ENCODE results near the gene MRPL12. TPM values are rescaled to one million over a fixed set of nuclear protein-coding genes. Genes with fewer than 3 reads are reported as not detected.
"Not testable (repeated sequence)": the region's sequence is repeated elsewhere in the genome, so short reads cannot be mapped to it uniquely, and the experiment has no call there.

The MRPL12 gene
- total RNA-seq, 4 donors from 2014 or later, result 26.1 to 63.3 (median 35.8) TPM

DNA sequence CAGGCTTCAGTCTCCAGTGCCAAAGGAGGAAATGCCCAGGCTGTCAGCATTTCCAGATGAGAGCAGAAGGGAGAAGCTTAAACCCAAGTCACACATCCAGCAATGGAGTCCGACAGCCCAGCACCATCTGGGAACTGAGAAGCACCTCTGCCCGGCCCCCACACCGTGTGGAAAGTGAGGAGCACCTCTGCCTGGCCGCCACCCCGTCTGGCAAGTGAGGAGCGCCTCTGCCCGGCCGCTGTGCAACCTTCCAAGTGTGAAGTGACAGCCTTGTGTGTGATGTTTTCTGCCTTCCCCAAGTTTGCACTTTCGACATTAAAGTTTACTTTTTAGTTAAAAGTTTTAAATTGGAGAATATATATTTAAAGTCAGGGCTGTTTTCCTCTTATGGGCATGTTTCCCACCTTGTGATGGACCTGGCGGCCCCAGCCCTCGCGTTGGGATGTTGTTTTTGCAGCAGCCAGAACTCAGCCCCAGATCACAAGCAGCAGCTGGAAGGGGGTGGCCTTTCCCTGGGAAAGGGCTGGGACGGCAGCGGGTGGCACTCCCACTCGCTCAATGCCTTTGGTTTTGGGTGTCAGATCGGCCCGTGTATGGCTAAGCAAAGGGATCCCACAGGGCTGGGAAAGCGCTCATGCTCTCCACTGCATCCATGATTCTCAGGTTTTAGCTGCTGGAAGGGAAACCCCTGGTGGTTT lies 29.5 kb upstream of the MRPL12 start:
- Histone ChIP-seq H3K9me3 (no peaks in the 10 kb centered on the region), H3K27ac (no peak overlapping the region), H3K27me3 (no peaks in the 10 kb centered on the region), H3K4me1 (peaks cover 0 to 6% (median 0%) of the 10 kb centered on the region in 4 donors), H3K36me3 (peaks cover 0 to 62% (median 14%) of the 10 kb centered on the region in 3 donors), H3K4me3 (no peak overlapping the region)
- 81 to 83% methylated on average over 18 of the region's 18 CpGs for WGBS, 2 donors
- no peak for DNase-seq (ENCODE audit: low spot score in 2 of 2)
- TF ChIP-seq POLR2A (IDR thresholded peaks at IDR 0.05) (no peak), EP300 (IDR thresholded peaks at IDR 0.05) (no peak)
- TF ChIP-seq, protein P1, sequence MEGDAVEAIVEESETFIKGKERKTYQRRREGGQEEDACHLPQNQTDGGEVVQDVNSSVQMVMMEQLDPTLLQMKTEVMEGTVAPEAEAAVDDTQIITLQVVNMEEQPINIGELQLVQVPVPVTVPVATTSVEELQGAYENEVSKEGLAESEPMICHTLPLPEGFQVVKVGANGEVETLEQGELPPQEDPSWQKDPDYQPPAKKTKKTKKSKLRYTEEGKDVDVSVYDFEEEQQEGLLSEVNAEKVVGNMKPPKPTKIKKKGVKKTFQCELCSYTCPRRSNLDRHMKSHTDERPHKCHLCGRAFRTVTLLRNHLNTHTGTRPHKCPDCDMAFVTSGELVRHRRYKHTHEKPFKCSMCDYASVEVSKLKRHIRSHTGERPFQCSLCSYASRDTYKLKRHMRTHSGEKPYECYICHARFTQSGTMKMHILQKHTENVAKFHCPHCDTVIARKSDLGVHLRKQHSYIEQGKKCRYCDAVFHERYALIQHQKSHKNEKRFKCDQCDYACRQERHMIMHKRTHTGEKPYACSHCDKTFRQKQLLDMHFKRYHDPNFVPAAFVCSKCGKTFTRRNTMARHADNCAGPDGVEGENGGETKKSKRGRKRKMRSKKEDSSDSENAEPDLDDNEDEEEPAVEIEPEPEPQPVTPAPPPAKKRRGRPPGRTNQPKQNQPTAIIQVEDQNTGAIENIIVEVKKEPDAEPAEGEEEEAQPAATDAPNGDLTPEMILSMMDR (IDR thresholded peaks at IDR 0.05), result no peak

DNA sequence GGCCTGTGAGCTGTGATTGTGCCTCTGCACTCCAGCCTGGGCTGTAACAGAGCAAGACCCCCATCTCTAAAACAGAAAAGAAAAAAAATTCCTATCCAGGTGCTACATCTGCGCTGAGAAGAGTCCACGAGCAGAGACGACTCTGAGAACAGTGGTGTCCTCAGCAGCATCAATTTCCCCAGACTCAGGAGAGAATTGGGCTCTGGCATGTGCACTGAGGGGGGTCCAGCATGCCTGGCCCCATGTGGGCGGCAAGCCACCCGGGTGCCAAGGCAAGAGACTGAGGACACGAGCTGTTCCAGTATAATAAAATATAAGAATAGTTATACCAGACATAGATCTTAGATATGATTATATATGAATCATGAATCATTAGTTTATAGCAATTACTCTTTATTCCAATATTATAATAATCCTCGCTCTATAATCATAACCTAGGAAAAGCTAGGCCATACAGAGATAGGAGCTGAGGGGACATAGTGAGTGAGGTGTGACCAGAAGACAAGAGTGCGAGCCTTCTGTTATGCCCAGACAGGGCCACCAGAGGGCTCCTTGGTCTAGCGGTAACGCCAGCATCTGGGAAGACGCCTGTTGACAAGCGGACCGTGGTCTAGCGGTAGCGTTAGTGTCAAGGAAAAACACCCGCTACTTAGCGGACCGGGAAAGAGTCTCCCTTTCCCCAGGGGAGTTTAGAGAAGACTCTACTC lies 27.5 kb upstream of the MRPL12 start:
- TF ChIP-seq, protein P1 (IDR thresholded peaks at IDR 0.05), result peak; percentile 53 to 56 (median 55)
- peaks cover 0 to 59% (median 3%) of the 10 kb centered on the region in 3 donors for H3K36me3 ChIP-seq
- H3K4me1 ChIP-seq; H3K9me3 ChIP-seq; H3K4me3 ChIP-seq; H3K27ac ChIP-seq; DNase-seq (ENCODE audit: low spot score in 2 of 2); H3K27me3 ChIP-seq: not testable (repeated sequence)
- WGBS, 2 donors, result 33 to 36% methylated on average over 18 of the region's 18 CpGs

DNA sequence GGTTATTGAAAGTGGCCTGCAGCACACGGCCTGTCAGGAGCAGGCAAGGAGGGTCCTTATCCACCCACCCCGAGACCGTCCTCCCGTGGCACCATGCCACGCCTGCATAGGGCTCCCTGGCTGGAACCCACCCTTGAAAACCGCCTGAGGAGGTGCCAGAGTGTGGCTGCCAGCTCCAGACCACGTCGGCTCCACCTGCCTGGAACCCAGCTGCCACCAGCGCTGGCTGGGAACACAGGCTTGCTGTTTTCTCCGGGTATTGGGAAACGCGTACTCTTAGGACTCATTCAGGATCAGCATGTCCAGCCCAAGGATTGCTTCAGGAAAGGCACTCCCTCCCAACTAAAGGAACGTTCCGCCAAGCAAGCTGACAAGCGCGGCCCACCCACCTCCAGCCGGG lies 26.3 kb upstream of the MRPL12 start:
- Histone ChIP-seq H3K4me3 (no peak overlapping the region), H3K36me3 (peaks cover 0 to 59% (median 0%) of the 10 kb centered on the region in 3 donors), H3K9me3 (no peaks in the 10 kb centered on the region), H3K27ac (no peak overlapping the region), H3K4me1 (peaks cover 0 to 10% (median 3%) of the 10 kb centered on the region in 4 donors), H3K27me3 (no peaks in the 10 kb centered on the region)
- no peak for DNase-seq (ENCODE audit: low spot score in 2 of 2)
- 88 to 94% methylated on average over 14 to 17 of the region's 17 CpGs for WGBS, 2 donors
- TF ChIP-seq POLR2A (IDR thresholded peaks at IDR 0.05) (no peak), EP300 (IDR thresholded peaks at IDR 0.05) (no peak)
- TF ChIP-seq, protein P1 (IDR thresholded peaks at IDR 0.05), result no peak

DNA sequence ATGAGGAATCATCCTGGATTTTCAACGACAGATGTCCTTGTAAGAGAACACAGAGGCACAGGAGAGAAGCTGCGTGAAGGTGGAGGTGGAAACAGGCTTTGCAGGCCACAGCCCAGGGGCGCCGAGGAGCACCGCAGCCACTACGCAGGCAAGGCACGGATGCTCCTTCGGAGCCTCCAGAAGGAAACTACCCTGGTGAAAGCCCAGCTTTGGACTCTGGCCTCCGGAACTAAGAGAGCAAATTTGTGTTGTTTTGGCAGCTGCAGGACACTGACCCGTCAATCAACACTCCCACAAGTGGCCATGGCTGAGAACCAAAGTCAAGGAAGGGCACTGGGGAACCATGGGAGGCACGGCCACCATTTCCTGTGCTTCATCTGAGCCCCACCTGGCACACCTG lies 23.0 kb upstream of the MRPL12 start:
- Histone ChIP-seq H3K4me1 (peaks cover 0 to 33% (median 23%) of the 10 kb centered on the region in 4 donors), H3K27me3 (no peaks in the 10 kb centered on the region), H3K9me3 (no peaks in the 10 kb centered on the region), H3K27ac (no peak overlapping the region), H3K4me3 (no peak overlapping the region), H3K36me3 (peaks cover 0 to 27% (median 0%) of the 10 kb centered on the region in 3 donors)
- 80 to 86% methylated on average over 11 of the region's 11 CpGs for WGBS, 2 donors
- no peak for DNase-seq (ENCODE audit: low spot score in 2 of 2)
- TF ChIP-seq, protein P1 (IDR thresholded peaks at IDR 0.05), result no peak
- TF ChIP-seq EP300 (IDR thresholded peaks at IDR 0.05) (no peak), POLR2A (IDR thresholded peaks at IDR 0.05) (no peak)

DNA sequence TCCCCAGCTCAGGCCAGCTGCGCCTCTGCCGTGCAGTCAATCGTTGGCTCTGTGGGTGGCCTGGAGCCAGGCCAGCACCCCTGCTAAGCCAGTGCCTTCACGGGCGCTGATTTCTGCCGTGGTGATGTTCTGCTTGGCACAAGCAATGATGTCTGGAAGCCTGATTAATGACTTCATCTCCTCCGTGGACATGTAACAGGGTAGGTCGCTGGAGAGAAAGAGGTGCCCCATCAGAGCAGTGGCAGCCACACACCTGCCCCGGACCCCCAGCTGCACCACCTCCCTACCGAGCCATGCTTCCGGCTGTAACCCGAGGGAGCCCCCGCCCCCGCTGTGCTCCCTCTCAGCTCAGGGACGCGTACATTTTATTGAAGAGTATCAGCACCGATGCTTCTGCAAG lies 21.5 kb upstream of the MRPL12 start:
- Histone ChIP-seq H3K9me3 (no peaks in the 10 kb centered on the region), H3K4me1 (peaks cover 0 to 42% (median 30%) of the 10 kb centered on the region in 4 donors), H3K36me3 (peaks cover 0 to 34% (median 7%) of the 10 kb centered on the region in 3 donors), H3K27ac (no peak overlapping the region), H3K4me3 (no peak overlapping the region), H3K27me3 (no peaks in the 10 kb centered on the region)
- TF ChIP-seq, protein P1 (IDR thresholded peaks at IDR 0.05), result no peak
- TF ChIP-seq POLR2A (IDR thresholded peaks at IDR 0.05) (no peak), EP300 (IDR thresholded peaks at IDR 0.05) (no peak)
- WGBS, 2 donors, result 59 to 77% methylated on average over 17 of the region's 17 CpGs
- no peak for DNase-seq (ENCODE audit: low spot score in 2 of 2)

Data from tibial nerve (tissue), 4 donors.